ENCODE measurements around the gene GSG1L.
"Not testable (repeated sequence)": the region's sequence is repeated elsewhere in the genome, so short reads cannot be mapped to it uniquely, and the experiment has no call there.

Gene GSG1L

GRCh38 chr16:27951489-27952120 lies 111.9 kb downstream of the GSG1L start:
- Mint-ChIP-seq H3K36me3 (ENCODE audit: low read depth) (no peaks in the 10 kb centered on the region), H3K27me3 (peaks cover 36% of the 10 kb centered on the region), H3K4me1 (ENCODE audit: low read depth) (no peaks in the 10 kb centered on the region), H3K9me3 (peaks cover 13% of the 10 kb centered on the region), H3K27ac (no peak overlapping the region), H3K4me3 (no peak overlapping the region)

GRCh38 chr16:27950206-27950887 lies 113.2 kb downstream of the GSG1L start:
- Mint-ChIP-seq H3K9me3 (peaks cover 6% of the 10 kb centered on the region), H3K36me3 (ENCODE audit: low read depth) (no peaks in the 10 kb centered on the region), H3K4me1 (ENCODE audit: low read depth) (no peaks in the 10 kb centered on the region), H3K4me3 (no peak overlapping the region), H3K27me3 (peaks cover 30% of the 10 kb centered on the region), H3K27ac (no peak overlapping the region)

GRCh38 chr16:27947696-27948095 lies 115.8 kb downstream of the GSG1L start:
- Mint-ChIP-seq H3K36me3 (ENCODE audit: low read depth) (no peaks in the 10 kb centered on the region), H3K27me3 (peaks cover 27% of the 10 kb centered on the region), H3K4me3 (no peak overlapping the region), H3K27ac (no peak overlapping the region), H3K9me3 (no peaks in the 10 kb centered on the region), H3K4me1 (ENCODE audit: low read depth) (no peaks in the 10 kb centered on the region)

- no peaks in the 10 kb centered on the region for H3K4me1 Mint-ChIP-seq (ENCODE audit: low read depth)
- H3K27me3 Mint-ChIP-seq: peaks cover 13% of the 10 kb centered on the region
- H3K9me3 Mint-ChIP-seq: no peaks in the 10 kb centered on the region
- no peaks in the 10 kb centered on the region for H3K36me3 Mint-ChIP-seq (ENCODE audit: low read depth)
- H3K27ac Mint-ChIP-seq: no peak overlapping the region
- no peak overlapping the region for H3K4me3 Mint-ChIP-seq
Measured at GRCh38 chr16:27945233-27945973, 118.1 kb downstream of the GSG1L start.

GRCh38 chr16:27943766-27944165 lies 119.7 kb downstream of the GSG1L start:
- no peak overlapping the region for H3K27ac Mint-ChIP-seq
- no peaks in the 10 kb centered on the region for H3K9me3 Mint-ChIP-seq
- no peaks in the 10 kb centered on the region for H3K36me3 Mint-ChIP-seq (ENCODE audit: low read depth)
- H3K4me1 Mint-ChIP-seq (ENCODE audit: low read depth): no peaks in the 10 kb centered on the region
- H3K4me3 Mint-ChIP-seq: no peak overlapping the region
- H3K27me3 Mint-ChIP-seq: peaks cover 15% of the 10 kb centered on the region

- H3K9me3 Mint-ChIP-seq; H3K27ac Mint-ChIP-seq; H3K4me3 Mint-ChIP-seq; H3K4me1 Mint-ChIP-seq (ENCODE audit: low read depth); H3K36me3 Mint-ChIP-seq (ENCODE audit: low read depth): not testable (repeated sequence)
- H3K27me3 Mint-ChIP-seq: peaks cover 22% of the 10 kb centered on the region
Measured at GRCh38 chr16:27942071-27942470, 121.4 kb downstream of the GSG1L start.

GRCh38 chr16:27935076-27935475 lies 128.4 kb downstream of the GSG1L start:
- no peak overlapping the region for H3K4me3 Mint-ChIP-seq
- H3K27ac Mint-ChIP-seq: no peak overlapping the region
- H3K36me3 Mint-ChIP-seq (ENCODE audit: low read depth): no peaks in the 10 kb centered on the region
- peaks cover 19% of the 10 kb centered on the region for H3K27me3 Mint-ChIP-seq
- H3K4me1 Mint-ChIP-seq (ENCODE audit: low read depth): no peaks in the 10 kb centered on the region
- H3K9me3 Mint-ChIP-seq: no peaks in the 10 kb centered on the region

GRCh38 chr16:27932542-27933135 lies 130.9 kb downstream of the GSG1L start:
- Mint-ChIP-seq H3K9me3 (no peaks in the 10 kb centered on the region), H3K36me3 (ENCODE audit: low read depth) (no peaks in the 10 kb centered on the region), H3K4me3 (no peak overlapping the region), H3K4me1 (ENCODE audit: low read depth) (no peaks in the 10 kb centered on the region), H3K27me3 (peaks cover 10% of the 10 kb centered on the region), H3K27ac (no peak overlapping the region)

- no peaks in the 10 kb centered on the region for H3K27me3 Mint-ChIP-seq
- H3K27ac Mint-ChIP-seq: no peak overlapping the region
- H3K9me3 Mint-ChIP-seq: no peaks in the 10 kb centered on the region
- no peaks in the 10 kb centered on the region for H3K36me3 Mint-ChIP-seq (ENCODE audit: low read depth)
- no peak overlapping the region for H3K4me3 Mint-ChIP-seq
- H3K4me1 Mint-ChIP-seq (ENCODE audit: low read depth): no peaks in the 10 kb centered on the region
Measured at GRCh38 chr16:27929818-27930217, 133.7 kb downstream of the GSG1L start.

GRCh38 chr16:27928542-27928941 lies 135.0 kb downstream of the GSG1L start:
- Mint-ChIP-seq H3K27me3 (no peaks in the 10 kb centered on the region), H3K36me3 (ENCODE audit: low read depth) (no peaks in the 10 kb centered on the region), H3K4me1 (ENCODE audit: low read depth) (no peaks in the 10 kb centered on the region), H3K27ac (no peak overlapping the region), H3K9me3 (no peaks in the 10 kb centered on the region), H3K4me3 (no peak overlapping the region)

GRCh38 chr16:27927266-27927901 lies 136.1 kb downstream of the GSG1L start:
- Mint-ChIP-seq H3K27ac (no peak overlapping the region), H3K4me3 (no peak overlapping the region), H3K4me1 (ENCODE audit: low read depth) (no peaks in the 10 kb centered on the region), H3K36me3 (ENCODE audit: low read depth) (no peaks in the 10 kb centered on the region), H3K27me3 (peaks cover 3% of the 10 kb centered on the region), H3K9me3 (no peaks in the 10 kb centered on the region)

GRCh38 chr16:27925612-27926011 lies 137.9 kb downstream of the GSG1L start:
- Mint-ChIP-seq H3K4me1 (ENCODE audit: low read depth) (no peaks in the 10 kb centered on the region), H3K4me3 (no peak overlapping the region), H3K27ac (no peak overlapping the region), H3K36me3 (ENCODE audit: low read depth) (no peaks in the 10 kb centered on the region), H3K9me3 (no peaks in the 10 kb centered on the region), H3K27me3 (peaks cover 17% of the 10 kb centered on the region)

GRCh38 chr16:27924411-27925118 lies 138.9 kb downstream of the GSG1L start:
- H3K36me3 Mint-ChIP-seq (ENCODE audit: low read depth): no peaks in the 10 kb centered on the region
- H3K9me3 Mint-ChIP-seq: no peaks in the 10 kb centered on the region
- H3K4me1 Mint-ChIP-seq (ENCODE audit: low read depth): no peaks in the 10 kb centered on the region
- H3K27me3 Mint-ChIP-seq: peaks cover 22% of the 10 kb centered on the region
- no peak overlapping the region for H3K4me3 Mint-ChIP-seq
- H3K27ac Mint-ChIP-seq: no peak overlapping the region

- no peak overlapping the region for H3K27ac Mint-ChIP-seq
- no peaks in the 10 kb centered on the region for H3K36me3 Mint-ChIP-seq (ENCODE audit: low read depth)
- peaks cover 31% of the 10 kb centered on the region for H3K27me3 Mint-ChIP-seq
- no peaks in the 10 kb centered on the region for H3K9me3 Mint-ChIP-seq
- no peak overlapping the region for H3K4me3 Mint-ChIP-seq
- no peaks in the 10 kb centered on the region for H3K4me1 Mint-ChIP-seq (ENCODE audit: low read depth)
Measured at GRCh38 chr16:27923751-27924150, 139.8 kb downstream of the GSG1L start.
